Activated B cell treated with CpG ODN at 0.5 μM for 24 hours (primary cell): Measurements from ENCODE around the gene SDHAF2. TPM values are rescaled to one million over a fixed set of nuclear protein-coding genes. Genes with fewer than 3 reads are reported as not detected.

Experiments used
- ATAC-seq: fragments of 200-7000 bp; cut with Tn5 transposase; one replicate; pipeline ENCODE4 v1.10.0; 2021; ENCODE audit warnings: low read depth, mild to moderate bottlenecking, moderate library complexity
- CTCF ChIA-PET: fragments of 350-600 bp; sonication (Branson Sonifier 250); formaldehyde crosslinking; loops from one replicate; lab custom pipeline; 2021; ENCODE audit warnings: antibody characterized with exemption; lab: Charles Lee
- POLR2A ChIA-PET: fragments of 350-600 bp; sonication (Branson Sonifier 250); formaldehyde crosslinking; loops from one replicate; lab custom pipeline; 2021; ENCODE audit warnings: antibody characterized with exemption; lab: Charles Lee
- DNase-seq: peaks from one replicate; pipeline ENCODE4 v3.0.0; 2022
- H3K27ac Mint-ChIP-seq: one replicate; pipeline ENCODE4 v1.8.0; 2020; ENCODE audit warnings: mixed read lengths
- H3K27me3 Mint-ChIP-seq: one replicate; pipeline ENCODE4 v1.8.0; 2021; ENCODE audit warnings: mixed read lengths
- H3K36me3 Mint-ChIP-seq: one replicate; pipeline ENCODE4 v1.8.0; 2021; ENCODE audit warnings: low read depth, mixed read lengths
- H3K4me1 Mint-ChIP-seq: one replicate; pipeline ENCODE4 v1.8.0; 2021; ENCODE audit warnings: mixed read lengths
- H3K4me3 Mint-ChIP-seq: one replicate; pipeline ENCODE4 v1.8.0; 2020; ENCODE audit warnings: mild to moderate bottlenecking, mixed read lengths
- H3K9me3 Mint-ChIP-seq: one replicate; pipeline ENCODE4 v1.8.0; 2020; ENCODE audit warnings: mixed read lengths
- CTCF ChIP-seq: fragments of 200-600 bp; IDR thresholded peaks from one replicate; pipeline ENCODE4 v1.8.0; 2022; ENCODE audit warnings: antibody characterized with exemption, mild to moderate bottlenecking
- intact Hi-C: fragments of 100-400 bp; cut with micrococcal nuclease; formaldehyde crosslinking; loops from one replicate; pipeline ENCODE4 v1.15.1; 2024
- total RNA-seq: library from RNA; stranded (reverse); gene quantifications from 2 replicates; pipeline ENCODE4 v1.2.3, GENCODE V29; 2022

SDHAF2 gene
- total RNA-seq, 1 donor from 2014 or later, result 51.0 TPM

- peaks cover 10% of the 10 kb centered on the region for H3K4me1 Mint-ChIP-seq
- H3K4me3 Mint-ChIP-seq, result no peak overlapping the region
- peaks cover 87% of the 10 kb centered on the region for H3K36me3 Mint-ChIP-seq
- CTCF ChIA-PET, result interaction anchor here (0.7 to 1.4 kb wide), 2 partner anchors 22 to 103 kb away, joined by 3 read pairs; no protein-coding TSS in a partner anchor
- POLR2A ChIA-PET, result interaction anchor here (1.1 kb wide), 1 partner anchor 16 kb away, joined by 4 read pairs; the partner anchor contains the start of genes CPSF7 and SDHAF2
- peak overlapping the region; percentile 27 for H3K27ac Mint-ChIP-seq
- ATAC-seq (no peak), DNase-seq (no peak)
- H3K27me3 Mint-ChIP-seq, result no peaks in the 10 kb centered on the region
- intact Hi-C loops, result no loop called here
- H3K9me3 Mint-ChIP-seq, result no peaks in the 10 kb centered on the region
- TF ChIP-seq CTCF, result no peak
Observed at GRCh38 chr11:61413496-61413895, 16.4 kb upstream of the SDHAF2 start.

GRCh38 chr11:61414547-61414946 lies 15.4 kb upstream of the SDHAF2 start:
- Mint-ChIP-seq H3K27me3 (no peaks in the 10 kb centered on the region), H3K4me3 (no peak overlapping the region), H3K9me3 (no peaks in the 10 kb centered on the region), H3K4me1 (peaks cover 10% of the 10 kb centered on the region), H3K27ac (no peak overlapping the region), H3K36me3 (peaks cover 87% of the 10 kb centered on the region)
- ATAC-seq (no peak), DNase-seq (no peak)
- POLR2A ChIA-PET, result interaction anchor here (1.1 kb wide), 1 partner anchor 15 kb away, joined by 4 read pairs; the partner anchor contains the start of genes CPSF7 and SDHAF2
- CTCF ChIA-PET, result no interaction called here
- no peak for TF ChIP-seq CTCF
- intact Hi-C loops, result no loop called here

- TF ChIP-seq CTCF, result no peak
- Mint-ChIP-seq H3K27ac (no peak overlapping the region), H3K27me3 (no peaks in the 10 kb centered on the region), H3K4me3 (no peak overlapping the region), H3K9me3 (no peaks in the 10 kb centered on the region), H3K4me1 (peaks cover 10% of the 10 kb centered on the region), H3K36me3 (peaks cover 90% of the 10 kb centered on the region)
- intact Hi-C loops, result no loop called here
- CTCF ChIA-PET, result no interaction called here
- POLR2A ChIA-PET, result interaction anchor here (0.6 kb wide), 1 partner anchor 19 kb away, joined by 4 read pairs; no protein-coding TSS in a partner anchor
- no peak for ATAC-seq
- DNase-seq, result no peak
Observed at GRCh38 chr11:61415381-61415780, 14.5 kb upstream of the SDHAF2 start.

- no peak for DNase-seq
- Mint-ChIP-seq H3K27ac (no peak overlapping the region), H3K9me3 (no peaks in the 10 kb centered on the region), H3K36me3 (peaks cover 90% of the 10 kb centered on the region), H3K27me3 (no peaks in the 10 kb centered on the region), H3K4me3 (no peak overlapping the region), H3K4me1 (peaks cover 14% of the 10 kb centered on the region)
- POLR2A ChIA-PET, result interaction anchor here (1.5 kb wide), 1 partner anchor 12 kb away, joined by 5 read pairs; no protein-coding TSS in a partner anchor
- CTCF ChIA-PET, result interaction anchor here (1.3 kb wide), 1 partner anchor 19 kb away, joined by 3 read pairs; no protein-coding TSS in a partner anchor
- intact Hi-C loops, result no loop called here
- ATAC-seq, result no peak
- no peak for TF ChIP-seq CTCF
Observed at GRCh38 chr11:61416941-61417340, 13.0 kb upstream of the SDHAF2 start.

- no peaks in the 10 kb centered on the region for H3K27me3 Mint-ChIP-seq
Observed at GRCh38 chr11:61417670-61418069, 12.3 kb upstream of the SDHAF2 start.

More at GRCh38 chr11:61417670-61418069, 12.3 kb upstream of the SDHAF2 start:
- ATAC-seq (no peak), DNase-seq (no peak)
- TF ChIP-seq CTCF, result no peak
- intact Hi-C loops, result no loop called here
- Mint-ChIP-seq H3K4me3 (no peak overlapping the region), H3K4me1 (peaks cover 17% of the 10 kb centered on the region), H3K27ac (no peak overlapping the region), H3K36me3 (peaks cover 95% of the 10 kb centered on the region), H3K9me3 (no peaks in the 10 kb centered on the region)
- ChIA-PET POLR2A (interaction anchor here (1.5 kb wide), 1 partner anchor 11 kb away, joined by 5 read pairs; no protein-coding TSS in a partner anchor), CTCF (interaction anchor here (1.3 kb wide), 1 partner anchor 18 kb away, joined by 3 read pairs; no protein-coding TSS in a partner anchor)
